Activated CD4-positive, alpha-beta T cell treated with anti-CD3 and anti-CD28 coated beads, Interleukin-2, amount 10 ng/mL, durations not matched to agents 24 days and 14 days (primary cell): ENCODE results near the gene CLIP1. TPM values are rescaled to one million over a fixed set of nuclear protein-coding genes. Genes with fewer than 3 reads are reported as not detected.
A peak's percentile ranks its signal among the peaks of the same experiment; 100 is the strongest.
"Not testable (repeated sequence)": the region's sequence is repeated elsewhere in the genome, so short reads cannot be mapped to it uniquely, and the experiment has no call there.

Experiments
- DNase-seq: peaks from one replicate; pipeline ENCODE4 v3.0.0; 2022
- H3K27ac Mint-ChIP-seq: one replicate; pipeline ENCODE4 v1.8.0; 2022; ENCODE audit warnings: mild to moderate bottlenecking, mixed read lengths
- H3K27me3 Mint-ChIP-seq: one replicate; pipeline ENCODE4 v1.8.0; 2022; ENCODE audit warnings: mixed read lengths
- H3K36me3 Mint-ChIP-seq: one replicate; pipeline ENCODE4 v1.8.0; 2022; ENCODE audit warnings: low read depth, mild to moderate bottlenecking, mixed read lengths
- H3K4me1 Mint-ChIP-seq: one replicate; pipeline ENCODE4 v1.8.0; 2021; ENCODE audit warnings: mixed read lengths
- H3K4me3 Mint-ChIP-seq: one replicate; pipeline ENCODE4 v1.8.0; 2022; ENCODE audit warnings: mild to moderate bottlenecking, moderate library complexity, mixed read lengths
- H3K9me3 Mint-ChIP-seq: one replicate; pipeline ENCODE4 v1.8.0; 2021; ENCODE audit warnings: mixed read lengths
- intact Hi-C: fragments of 100-400 bp; cut with micrococcal nuclease; formaldehyde crosslinking; loops from one replicate; pipeline ENCODE4 v1.15.1; 2023
- total RNA-seq: library from RNA; stranded (reverse); gene quantifications from 2 replicates; pipeline ENCODE4 v1.2.3, GENCODE V29; 2022

The CLIP1 gene
- total RNA-seq, 1 donor from 2014 or later, result 60.8 TPM

DNA sequence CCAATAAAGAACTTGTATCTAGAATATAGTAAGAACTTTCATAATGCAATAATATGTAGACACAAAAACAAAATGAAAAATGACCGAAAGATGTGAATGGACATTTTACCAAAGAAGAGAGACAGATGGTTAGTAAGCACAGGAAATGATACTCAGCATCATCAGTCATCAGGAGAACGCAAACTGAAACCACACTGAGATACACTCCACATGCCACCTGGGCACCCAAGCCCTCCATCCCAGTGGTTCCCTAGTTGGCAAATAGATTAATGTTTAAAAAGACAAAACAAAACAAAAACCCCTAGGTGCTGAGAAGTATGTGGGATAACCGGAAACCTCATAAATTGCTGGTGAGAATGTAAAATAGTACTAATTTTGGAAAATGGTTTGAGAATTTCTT is 129.4 kb downstream of the CLIP1 start:
- Mint-ChIP-seq H3K36me3 (peaks cover 18% of the 10 kb centered on the region), H3K4me3 (no peak overlapping the region), H3K9me3 (no peaks in the 10 kb centered on the region), H3K4me1 (peaks cover 7% of the 10 kb centered on the region), H3K27me3 (no peaks in the 10 kb centered on the region), H3K27ac (no peak overlapping the region)
- intact Hi-C loops, result no loop called here
- DNase-seq, result no peak

DNA sequence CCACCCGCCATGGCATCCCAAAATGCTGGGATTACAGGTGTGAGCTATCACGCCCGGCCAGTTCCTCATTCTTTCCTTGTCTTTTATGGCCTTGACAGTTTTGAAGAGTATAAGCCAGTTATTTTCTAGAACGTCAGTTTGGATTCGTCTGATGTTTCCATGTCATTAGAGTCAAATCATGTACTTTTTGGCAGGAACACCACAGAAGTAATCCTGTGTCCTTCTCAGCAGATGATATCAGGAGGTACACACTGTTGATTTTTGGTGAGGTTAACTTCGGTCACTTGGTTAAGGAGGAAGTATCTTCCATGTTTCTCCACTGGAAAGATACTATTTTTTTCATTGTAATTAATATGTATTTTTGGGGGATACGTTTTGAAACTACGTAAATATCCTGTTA is 131.0 kb downstream of the CLIP1 start:
- no peaks in the 10 kb centered on the region for H3K27me3 Mint-ChIP-seq
- intact Hi-C loops, result no loop called here
- H3K36me3 Mint-ChIP-seq, result peaks cover 20% of the 10 kb centered on the region
- no peak overlapping the region for H3K4me3 Mint-ChIP-seq
- no peaks in the 10 kb centered on the region for H3K9me3 Mint-ChIP-seq
- DNase-seq, result no peak
- peaks cover 7% of the 10 kb centered on the region for H3K4me1 Mint-ChIP-seq
- no peak overlapping the region for H3K27ac Mint-ChIP-seq

DNA sequence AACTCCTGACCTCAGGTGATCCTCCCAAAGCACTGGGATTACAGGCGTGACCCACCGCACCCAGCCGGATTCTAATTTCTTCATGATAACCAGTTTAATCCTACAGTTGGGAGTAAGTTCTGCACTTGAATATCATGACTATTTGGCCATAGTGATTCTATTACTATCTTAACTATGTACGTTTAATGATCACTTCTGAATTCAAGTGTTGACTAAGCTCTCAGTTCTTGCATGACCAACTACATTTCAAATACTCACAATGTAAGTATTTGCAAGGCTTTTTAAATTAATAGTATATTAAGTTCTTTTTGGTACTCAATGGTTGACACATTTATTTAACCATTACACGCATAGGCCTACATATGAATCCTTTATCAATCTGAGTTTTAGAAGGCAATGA is 138.8 kb downstream of the CLIP1 start:
- Mint-ChIP-seq H3K36me3 (peaks cover 18% of the 10 kb centered on the region), H3K9me3 (no peaks in the 10 kb centered on the region), H3K4me3 (no peak overlapping the region), H3K27me3 (no peaks in the 10 kb centered on the region), H3K4me1 (peaks cover 3% of the 10 kb centered on the region), H3K27ac (no peak overlapping the region)
- intact Hi-C loops, result no loop called here
- no peak for DNase-seq

DNA sequence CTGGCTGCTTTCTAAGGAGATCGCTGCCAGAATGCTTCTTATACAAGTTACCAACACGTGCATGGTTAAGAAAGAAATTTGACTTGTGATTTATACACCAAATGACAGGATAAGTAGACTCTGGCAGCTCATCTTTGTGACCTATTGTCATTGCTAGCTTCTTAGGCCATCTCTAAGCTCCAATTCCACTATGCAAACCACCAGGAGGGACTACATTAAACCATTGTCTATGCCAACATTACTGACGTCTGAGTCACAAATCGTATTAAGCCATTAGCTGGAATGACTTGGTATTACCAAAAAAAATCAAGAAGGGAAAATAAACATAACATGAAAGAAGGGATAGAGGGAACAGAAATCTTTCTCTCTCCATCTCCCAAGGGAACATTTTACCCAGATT is 140.4 kb downstream of the CLIP1 start:
- H3K27me3 Mint-ChIP-seq, result no peaks in the 10 kb centered on the region
- peaks cover 19% of the 10 kb centered on the region for H3K36me3 Mint-ChIP-seq
- peaks cover 2% of the 10 kb centered on the region for H3K4me1 Mint-ChIP-seq
- no peak overlapping the region for H3K4me3 Mint-ChIP-seq
- DNase-seq, result no peak
- no peaks in the 10 kb centered on the region for H3K9me3 Mint-ChIP-seq
- intact Hi-C loops, result no loop called here
- H3K27ac Mint-ChIP-seq, result no peak overlapping the region

DNA sequence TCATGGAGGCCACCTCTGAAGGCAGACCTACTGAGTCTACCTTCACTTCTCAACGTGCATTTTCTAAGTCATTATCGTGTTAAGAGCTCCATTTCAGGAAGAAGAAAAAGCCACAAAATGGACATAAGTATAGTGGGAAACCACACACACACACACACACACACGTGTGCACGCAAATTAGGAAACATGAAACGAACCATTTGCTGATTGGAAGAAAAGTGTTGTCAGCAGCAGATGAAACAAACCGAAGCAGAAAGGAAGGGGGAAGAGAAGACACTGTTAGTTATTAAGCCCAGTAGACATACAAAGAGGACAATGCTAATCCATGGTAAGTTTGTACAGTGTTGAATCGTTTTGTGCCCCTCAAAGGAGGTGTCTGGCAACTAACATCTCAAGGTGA is 146.2 kb downstream of the CLIP1 start:
- Mint-ChIP-seq H3K36me3 (peaks cover 26% of the 10 kb centered on the region), H3K4me1 (peaks cover 2% of the 10 kb centered on the region), H3K9me3 (no peaks in the 10 kb centered on the region), H3K27me3 (no peaks in the 10 kb centered on the region), H3K27ac (no peak overlapping the region), H3K4me3 (no peak overlapping the region)
- no peak for DNase-seq
- intact Hi-C loops, result no loop called here

DNA sequence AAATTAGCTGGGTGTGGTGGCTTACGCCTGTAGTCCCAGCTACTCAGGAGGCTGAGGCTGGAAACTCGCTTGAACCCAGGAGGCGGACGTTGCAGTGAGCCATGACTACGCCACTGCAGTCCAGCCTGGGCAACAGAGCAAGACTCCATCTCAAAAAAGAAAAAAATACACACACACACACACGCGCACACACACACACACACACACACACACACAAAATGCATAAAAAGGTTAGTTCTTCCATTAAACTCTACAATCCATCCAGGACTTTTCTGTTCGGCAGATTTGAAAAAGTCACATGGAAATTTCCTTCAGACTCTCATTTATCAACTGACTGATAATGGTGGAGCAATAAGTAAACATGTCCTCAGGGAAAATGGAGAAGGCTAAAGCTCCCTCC is 147.0 kb downstream of the CLIP1 start:
- Mint-ChIP-seq H3K27ac (no peak overlapping the region), H3K27me3 (no peaks in the 10 kb centered on the region), H3K36me3 (peaks cover 26% of the 10 kb centered on the region), H3K4me3 (no peak overlapping the region), H3K4me1 (peaks cover 2% of the 10 kb centered on the region), H3K9me3 (no peaks in the 10 kb centered on the region)
- intact Hi-C loops, result no loop called here
- DNase-seq, result no peak

DNA sequence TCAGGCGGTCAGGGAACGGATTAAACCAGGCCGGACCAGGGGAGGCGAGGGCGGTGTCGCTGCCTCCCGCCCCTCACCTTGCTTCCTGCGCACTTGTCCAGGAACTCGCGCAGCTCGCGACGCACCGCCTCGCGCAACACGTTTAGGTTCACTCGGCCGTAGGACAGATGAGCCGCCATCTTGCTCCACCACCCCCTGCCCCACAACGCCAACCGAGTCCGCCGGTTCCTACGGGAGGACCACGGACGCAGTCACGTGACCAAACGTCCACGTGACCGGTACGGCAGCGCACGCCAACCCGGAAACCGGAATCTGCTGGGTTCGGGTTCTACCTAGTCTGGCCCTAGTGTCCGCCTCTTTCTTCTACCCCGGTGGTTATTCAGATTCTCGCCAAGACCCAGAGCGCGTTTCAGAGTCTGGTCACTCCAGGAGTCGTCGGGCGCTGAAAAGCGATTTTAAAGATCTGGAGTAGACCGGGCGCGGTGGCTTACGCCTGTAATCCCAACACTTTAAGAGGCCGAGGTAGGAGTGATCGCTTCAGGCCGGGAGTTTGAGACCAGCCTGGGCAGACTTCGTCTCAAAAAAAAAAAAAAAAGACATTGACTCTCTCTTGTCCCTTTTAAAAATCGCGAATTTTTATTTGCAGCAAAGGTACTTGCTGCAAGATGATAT is 156.1 kb downstream of the CLIP1 start, which contains the start of gene VPS33A:
VPS33A (minus strand) TSS at position 265 of the 672 bp plus-strand sequence; CDS start at position 179, 86 bp downstream.
- peaks cover 18% of the 10 kb centered on the region for H3K36me3 Mint-ChIP-seq
- peaks cover 3% of the 10 kb centered on the region for H3K9me3 Mint-ChIP-seq
- peak within 1 kb of the TSS; percentile 95 for H3K4me3 Mint-ChIP-seq
- peaks cover 18% of the 10 kb centered on the region for H3K4me1 Mint-ChIP-seq
- peak within 1 kb of the TSS; percentile 99 for H3K27ac Mint-ChIP-seq
- peaks cover 2% of the 10 kb centered on the region for H3K27me3 Mint-ChIP-seq
- DNase-seq, result peak; percentile 99
- intact Hi-C loops, result loop anchor here (1.0 to 5.0 kb wide), 3 partner anchors 40 to 234 kb away; partner anchors contain the start of genes DIABLO and ZCCHC8

DNA sequence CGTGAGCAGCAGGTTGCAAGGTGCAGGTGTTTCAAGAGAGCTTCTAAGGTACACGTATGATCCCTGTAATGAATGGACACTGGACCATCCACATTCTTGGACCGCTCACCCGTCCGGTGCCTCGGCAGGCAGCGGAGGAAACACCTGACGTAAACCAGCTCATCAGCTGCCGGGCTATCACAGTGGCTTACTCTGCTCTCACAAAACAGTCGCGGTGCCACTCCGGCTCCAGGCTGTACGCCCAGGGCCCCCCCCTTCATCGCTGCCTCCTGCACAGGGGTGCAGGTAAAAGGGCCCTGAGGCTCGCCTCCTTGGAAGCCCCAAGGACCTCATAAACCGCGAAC is 156.6 kb downstream of the CLIP1 start:
- H3K36me3 Mint-ChIP-seq, result peaks cover 23% of the 10 kb centered on the region
- peak overlapping the region; percentile 99 for H3K27ac Mint-ChIP-seq
- intact Hi-C loops, result loop anchor here (1.0 to 5.0 kb wide), 3 partner anchors 40 to 235 kb away; partner anchors contain the start of genes DIABLO and ZCCHC8
- peaks cover 2% of the 10 kb centered on the region for H3K27me3 Mint-ChIP-seq
- H3K4me3 Mint-ChIP-seq, result peak overlapping the region; percentile 95
- H3K9me3 Mint-ChIP-seq, result peaks cover 3% of the 10 kb centered on the region
- no peak for DNase-seq
- H3K4me1 Mint-ChIP-seq, result peaks cover 18% of the 10 kb centered on the region

DNA sequence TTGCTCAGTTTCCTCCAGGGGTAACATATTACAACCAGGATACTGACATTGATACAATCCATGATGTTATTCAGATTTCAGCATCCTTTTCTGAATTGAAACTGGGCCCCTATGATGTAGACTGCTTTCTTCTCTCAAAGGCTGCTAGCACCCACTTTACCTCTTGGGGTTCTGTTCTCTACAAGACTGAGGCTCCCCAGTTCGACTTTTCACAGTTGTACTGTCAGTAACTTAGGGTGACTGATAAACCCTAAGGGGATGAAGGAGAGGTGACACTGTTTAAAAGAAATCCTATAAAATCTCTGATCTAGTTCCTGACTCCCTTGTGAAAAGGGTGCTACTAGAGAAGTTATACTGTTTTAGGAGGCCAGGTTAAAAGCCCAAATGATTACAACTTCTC is 157.0 kb downstream of the CLIP1 start:
- H3K27ac Mint-ChIP-seq, result peak overlapping the region; percentile 99
- peak; percentile 67 for DNase-seq

DNA sequence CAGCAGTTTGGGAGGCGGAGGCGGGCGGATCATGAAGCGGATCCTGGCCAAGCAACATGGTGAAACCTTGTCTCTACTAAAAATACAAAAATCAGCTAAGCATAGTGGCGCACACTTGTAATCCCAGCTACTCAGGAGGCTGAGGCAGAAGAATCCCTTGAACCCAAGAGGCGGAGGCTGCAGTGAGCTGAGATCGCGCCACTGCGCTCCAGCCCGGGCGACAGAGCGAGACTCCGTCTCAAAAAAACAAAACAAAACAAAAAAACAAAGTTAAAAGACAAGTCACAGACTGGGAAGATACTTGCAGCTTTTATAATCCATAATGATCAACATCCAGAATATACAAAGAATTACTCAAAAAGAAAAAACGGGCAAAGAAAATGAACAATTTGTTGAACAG is 161.7 kb downstream of the CLIP1 start:
- peaks cover 44% of the 10 kb centered on the region for H3K36me3 Mint-ChIP-seq
- H3K27ac Mint-ChIP-seq, DNase-seq, H3K4me3 Mint-ChIP-seq, H3K27me3 Mint-ChIP-seq, H3K9me3 Mint-ChIP-seq, intact Hi-C loops: not testable (repeated sequence)
- peaks cover 10% of the 10 kb centered on the region for H3K4me1 Mint-ChIP-seq

More for the DNA sequence above, 157.0 kb downstream of the CLIP1 start:
- Mint-ChIP-seq H3K36me3 (peaks cover 25% of the 10 kb centered on the region), H3K4me1 (peaks cover 18% of the 10 kb centered on the region), H3K4me3 (peak overlapping the region; percentile 95), H3K9me3 (peaks cover 3% of the 10 kb centered on the region), H3K27me3 (peaks cover 2% of the 10 kb centered on the region)
- intact Hi-C loops, result loop anchor here (5.0 kb wide), 1 partner anchor 133 kb away; no protein-coding TSS in a partner anchor

DNA sequence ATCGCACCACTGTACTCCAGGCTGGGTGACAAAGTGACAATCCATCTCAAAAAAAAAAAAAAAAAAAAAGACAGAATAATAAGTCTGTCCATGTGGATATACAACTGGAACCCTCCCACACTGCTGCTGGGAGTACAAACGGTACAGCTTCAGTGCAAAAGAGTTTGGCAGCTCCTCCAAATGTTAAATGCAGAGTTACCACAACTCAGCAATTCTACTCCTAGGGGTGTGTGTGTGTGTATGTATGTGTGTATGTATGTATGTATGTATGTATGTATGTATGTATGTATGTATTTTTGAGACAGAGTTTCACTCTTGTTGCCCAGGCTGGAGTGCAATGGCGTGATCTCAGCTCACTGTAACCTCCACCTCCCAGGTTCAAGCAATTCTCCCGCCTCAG is 163.5 kb downstream of the CLIP1 start:
- H3K4me1 Mint-ChIP-seq, H3K27ac Mint-ChIP-seq, intact Hi-C loops, DNase-seq, H3K9me3 Mint-ChIP-seq, H3K27me3 Mint-ChIP-seq, H3K4me3 Mint-ChIP-seq: not testable (repeated sequence)
- H3K36me3 Mint-ChIP-seq, result peaks cover 44% of the 10 kb centered on the region

DNA sequence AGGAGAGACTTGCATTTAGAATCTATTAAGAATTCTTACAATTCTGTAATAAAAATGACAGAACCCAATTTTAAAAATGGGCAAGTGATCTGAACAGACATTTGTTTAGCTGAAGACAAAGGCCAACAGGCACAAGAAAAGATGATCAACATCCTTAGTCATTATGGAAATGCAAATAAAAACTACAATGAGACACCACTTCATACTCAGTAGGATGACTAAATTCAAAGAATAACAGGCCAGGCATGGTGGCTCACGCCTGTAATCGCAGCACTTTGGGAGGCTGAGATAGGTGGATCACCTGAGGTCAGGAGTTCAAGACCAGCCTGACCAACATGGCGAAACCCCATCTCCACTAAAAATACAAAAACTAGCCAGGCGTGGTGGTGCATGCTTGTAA is 164.0 kb downstream of the CLIP1 start:
- H3K27me3 Mint-ChIP-seq, intact Hi-C loops, DNase-seq, H3K9me3 Mint-ChIP-seq, H3K4me3 Mint-ChIP-seq, H3K4me1 Mint-ChIP-seq: not testable (repeated sequence)
- peak overlapping the region; percentile 9 for H3K27ac Mint-ChIP-seq
- peaks cover 41% of the 10 kb centered on the region for H3K36me3 Mint-ChIP-seq

DNA sequence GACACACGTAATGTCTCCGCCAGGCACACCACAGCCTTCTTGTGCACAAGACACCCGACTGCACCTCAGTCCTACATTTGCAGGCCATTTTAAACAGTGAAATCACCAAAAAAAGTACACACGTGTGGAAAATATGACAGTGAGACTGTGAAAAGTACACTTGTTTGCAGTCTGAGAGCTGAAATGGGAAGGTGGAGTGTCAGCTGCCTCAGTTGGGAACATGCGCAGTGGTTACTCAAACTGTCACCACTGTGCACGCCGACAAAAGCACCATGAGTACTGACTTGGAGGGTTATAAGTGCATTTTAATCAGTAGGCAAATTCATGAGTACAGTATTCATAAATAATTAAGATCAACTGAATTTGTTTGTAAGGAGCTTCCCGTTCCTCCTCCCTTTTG is 171.9 kb downstream of the CLIP1 start:
- H3K4me3 Mint-ChIP-seq, result no peak overlapping the region
- no peaks in the 10 kb centered on the region for H3K9me3 Mint-ChIP-seq
- DNase-seq, result no peak
- H3K27ac Mint-ChIP-seq, result no peak overlapping the region
- H3K36me3 Mint-ChIP-seq, result peaks cover 14% of the 10 kb centered on the region
- intact Hi-C loops, result no loop called here
- H3K27me3 Mint-ChIP-seq, result no peaks in the 10 kb centered on the region
- peaks cover 3% of the 10 kb centered on the region for H3K4me1 Mint-ChIP-seq

DNA sequence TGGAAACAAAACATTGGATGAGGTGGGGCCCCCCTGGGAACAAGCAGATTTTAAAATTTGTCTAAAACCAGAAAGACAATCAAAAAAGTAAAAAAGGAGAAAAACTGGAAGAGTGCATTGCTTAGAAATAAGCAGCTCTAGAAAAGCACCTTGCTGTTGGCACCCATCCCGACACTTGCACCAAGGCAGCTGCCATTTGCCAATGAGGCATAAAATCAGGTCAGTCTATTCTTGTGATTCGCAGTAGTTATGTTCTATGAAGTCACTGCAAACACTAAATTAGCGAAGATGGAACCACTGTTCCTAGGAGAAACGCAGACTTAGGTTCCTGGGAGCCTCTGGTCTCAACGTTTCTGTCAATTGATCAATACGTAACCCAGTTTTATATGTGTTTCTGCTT is 172.4 kb downstream of the CLIP1 start:
- H3K36me3 Mint-ChIP-seq, result peaks cover 14% of the 10 kb centered on the region
- H3K9me3 Mint-ChIP-seq, result no peaks in the 10 kb centered on the region
- intact Hi-C loops, result no loop called here
- no peak for DNase-seq
- no peaks in the 10 kb centered on the region for H3K27me3 Mint-ChIP-seq
- no peak overlapping the region for H3K4me3 Mint-ChIP-seq
- no peak overlapping the region for H3K27ac Mint-ChIP-seq
- peaks cover 3% of the 10 kb centered on the region for H3K4me1 Mint-ChIP-seq

DNA sequence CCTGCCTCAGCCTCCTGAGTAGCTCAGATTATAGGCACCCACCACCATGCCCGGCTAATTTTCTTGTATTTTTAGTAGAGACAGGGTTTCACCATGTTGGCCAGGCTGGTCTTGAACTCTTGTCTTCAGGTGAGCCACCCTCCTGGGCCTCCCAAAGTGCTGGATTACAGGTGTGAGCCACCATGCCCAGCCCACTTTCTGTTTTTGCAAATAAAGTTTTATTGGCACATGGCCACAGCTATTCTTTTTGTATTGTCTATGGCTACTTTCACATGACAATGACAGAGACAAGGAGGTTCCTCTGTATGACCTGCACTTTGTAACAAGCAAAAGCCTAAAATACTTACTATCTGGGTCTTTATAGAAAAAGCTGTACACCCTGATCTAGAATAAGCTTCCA is 176.9 kb downstream of the CLIP1 start:
- Mint-ChIP-seq H3K27me3 (no peaks in the 10 kb centered on the region), H3K9me3 (no peaks in the 10 kb centered on the region), H3K36me3 (peaks cover 20% of the 10 kb centered on the region), H3K4me1 (peaks cover 18% of the 10 kb centered on the region), H3K27ac (peak overlapping the region; percentile 53), H3K4me3 (peak overlapping the region; percentile 79)
- DNase-seq, result no peak
- intact Hi-C loops, result loop anchor here (2.0 kb wide), 1 partner anchor 19 kb away; the partner anchor contains the start of gene DIABLO
